GM12891 (cell line): Measurements from ENCODE around the gene RAB3GAP1.

ENCODE experiments used
- DNase-seq: peaks from one replicate; pipeline ENCODE4 v3.0.0; 2011; ENCODE audit warnings: low spot score; ENCODE audit not compliant: insufficient read length
- FAIRE-seq: peaks from 2 replicates; lab custom pipeline; 2011; peaks lifted over from hg19 to GRCh38; lab: Jason Lieb, UNC
- PAX5 ChIP-seq: IDR thresholded peaks from 2 replicates; pipeline ENCODE4 v1.6.1; 2011; ENCODE audit warnings: low read length, moderate library complexity, mild to moderate bottlenecking; ENCODE audit not compliant: insufficient read depth, severe bottlenecking
- POLR2A ChIP-seq: IDR thresholded peaks from 2 replicates; pipeline ENCODE4 v1.6.1; 2011; ENCODE audit warnings: low read depth, low read length, control low read depth
- POLR2AphosphoS5 ChIP-seq: IDR thresholded peaks from 2 replicates; pipeline ENCODE4 v1.6.1; 2011; ENCODE audit warnings: low read depth, low read length, control low read depth
- POU2F2 ChIP-seq: IDR thresholded peaks from 2 replicates; pipeline ENCODE4 v1.6.1; 2011; ENCODE audit warnings: low read depth, mild to moderate bottlenecking, control low read depth, low read length, moderate library complexity
- SPI1 ChIP-seq: IDR thresholded peaks from 2 replicates; pipeline ENCODE4 v1.6.1; 2011; ENCODE audit warnings: low read depth, low read length, control low read depth
- TAF1 ChIP-seq: IDR thresholded peaks from 2 replicates; pipeline ENCODE4 v1.6.1; 2011; ENCODE audit warnings: low read depth, low read length, control low read depth

The RAB3GAP1 gene

GRCh38 chr2:135132314-135132713 lies 80.2 kb downstream of the RAB3GAP1 start:
- no peak for DNase-seq
- TF ChIP-seq POU2F2: no peak
- TF ChIP-seq POLR2AphosphoS5: no peak
- no peak for TF ChIP-seq PAX5
- no peak for TF ChIP-seq POLR2A
- no peak for TF ChIP-seq SPI1
- TF ChIP-seq TAF1: no peak
- no peak for FAIRE-seq

- DNase-seq: no peak
- FAIRE-seq: no peak
- TF ChIP-seq TAF1: no peak
- no peak for TF ChIP-seq POU2F2
- TF ChIP-seq POLR2A: no peak
- no peak for TF ChIP-seq POLR2AphosphoS5
- TF ChIP-seq PAX5: no peak
- no peak for TF ChIP-seq SPI1
Observed at GRCh38 chr2:135140606-135141005, 88.5 kb downstream of the RAB3GAP1 start.

- DNase-seq: no peak
- FAIRE-seq: no peak
- TF ChIP-seq PAX5: no peak
- no peak for TF ChIP-seq POLR2AphosphoS5
- TF ChIP-seq POU2F2: no peak
Observed at GRCh38 chr2:135142323-135142722, 90.2 kb downstream of the RAB3GAP1 start.

GRCh38 chr2:135144343-135144742 lies 92.3 kb downstream of the RAB3GAP1 start:
- FAIRE-seq: no peak

GRCh38 chr2:135149251-135149650 lies 97.2 kb downstream of the RAB3GAP1 start:
- FAIRE-seq: no peak
- TF ChIP-seq POU2F2: no peak
- TF ChIP-seq SPI1: no peak
- no peak for TF ChIP-seq TAF1
- TF ChIP-seq PAX5: no peak
- no peak for TF ChIP-seq POLR2AphosphoS5
- TF ChIP-seq POLR2A: no peak
- DNase-seq: no peak

More at GRCh38 chr2:135144343-135144742, 92.3 kb downstream of the RAB3GAP1 start:
- no peak for DNase-seq
- TF ChIP-seq POLR2AphosphoS5 (no peak), TAF1 (no peak), PAX5 (no peak), POU2F2 (no peak), SPI1 (no peak), POLR2A (no peak)

- FAIRE-seq (no peak), DNase-seq (no peak)
- TF ChIP-seq PAX5: no peak
- TF ChIP-seq TAF1: no peak
Observed at GRCh38 chr2:135150725-135151124, 98.6 kb downstream of the RAB3GAP1 start.

- DNase-seq (no peak), FAIRE-seq (no peak)
- TF ChIP-seq SPI1 (no peak), PAX5 (no peak), POLR2AphosphoS5 (no peak), TAF1 (no peak), POLR2A (no peak), POU2F2 (no peak)
Observed at GRCh38 chr2:135151615-135152014, 99.5 kb downstream of the RAB3GAP1 start.

- no peak for DNase-seq
- peak; percentile 33 for FAIRE-seq
- TF ChIP-seq PAX5 (no peak), SPI1 (no peak), TAF1 (no peak), POLR2A (no peak), POU2F2 (no peak), POLR2AphosphoS5 (no peak)
Observed at GRCh38 chr2:135152361-135152760, 100.3 kb downstream of the RAB3GAP1 start.

- TF ChIP-seq TAF1 (no peak), POLR2A (no peak), POLR2AphosphoS5 (no peak), PAX5 (no peak), POU2F2 (no peak), SPI1 (no peak)
- FAIRE-seq (no peak), DNase-seq (no peak)
Observed at GRCh38 chr2:135154962-135155361, 102.9 kb downstream of the RAB3GAP1 start.

GRCh38 chr2:135157856-135158255 lies 105.8 kb downstream of the RAB3GAP1 start:
- DNase-seq: no peak
- no peak for FAIRE-seq
- TF ChIP-seq PAX5: no peak

GRCh38 chr2:135159191-135159590 lies 107.1 kb downstream of the RAB3GAP1 start:
- TF ChIP-seq POLR2AphosphoS5: no peak
- TF ChIP-seq PAX5: no peak
- no peak for TF ChIP-seq SPI1
- no peak for TF ChIP-seq POLR2A
- no peak for TF ChIP-seq POU2F2
- no peak for TF ChIP-seq TAF1
- no peak for FAIRE-seq
- DNase-seq: no peak
